GM18858 (cell line): ENCODE measurements around the gene TFF1.

Source experiments
- ATAC-seq: cut with Tn5 transposase; IDR thresholded peaks from one replicate; pipeline ENCODE4 v1.9.1; 2021; ENCODE audit not compliant: unreplicated experiment

TFF1 gene

GRCh38 chr21:42384156-42384945 is 18.0 kb upstream of the TFF1 start:
- ATAC-seq: no peak

GRCh38 chr21:42383331-42383730 is 17.0 kb upstream of the TFF1 start:
- no peak for ATAC-seq

- no peak for ATAC-seq
Observed at GRCh38 chr21:42382915-42383314, 16.6 kb upstream of the TFF1 start.

GRCh38 chr21:42381347-42381984 is 15.1 kb upstream of the TFF1 start:
- ATAC-seq: no peak

GRCh38 chr21:42379426-42380215 is 13.3 kb upstream of the TFF1 start:
- no peak for ATAC-seq

- ATAC-seq: no peak
Observed at GRCh38 chr21:42378418-42378817, 12.1 kb upstream of the TFF1 start.

GRCh38 chr21:42377951-42378340 is 11.6 kb upstream of the TFF1 start:
- no peak for ATAC-seq

- no peak for ATAC-seq
Observed at GRCh38 chr21:42377211-42377950, 11.0 kb upstream of the TFF1 start.

GRCh38 chr21:42376338-42376982 is 10.1 kb upstream of the TFF1 start:
- ATAC-seq: no peak

- no peak for ATAC-seq
Observed at GRCh38 chr21:42375966-42376337, 9.6 kb upstream of the TFF1 start.

- ATAC-seq: no peak
Observed at GRCh38 chr21:42375506-42375905, 9.2 kb upstream of the TFF1 start.

- ATAC-seq: no peak
Observed at GRCh38 chr21:42374864-42375499, 8.6 kb upstream of the TFF1 start.

GRCh38 chr21:42374457-42374856 is 8.1 kb upstream of the TFF1 start:
- ATAC-seq: no peak

- no peak for ATAC-seq
Observed at GRCh38 chr21:42373908-42374455, 7.6 kb upstream of the TFF1 start.

GRCh38 chr21:42373196-42373907 is 7.0 kb upstream of the TFF1 start:
- ATAC-seq: no peak

- no peak for ATAC-seq
Observed at GRCh38 chr21:42370894-42371654, 4.7 kb upstream of the TFF1 start.

- no peak for ATAC-seq
Observed at GRCh38 chr21:42369821-42370220, 3.5 kb upstream of the TFF1 start.

GRCh38 chr21:42367367-42368165 is 1.2 kb upstream of the TFF1 start:
- ATAC-seq: no peak
